ENCODE data around the gene PDLIM7.
"Not testable (repeated sequence)": the region's sequence is repeated elsewhere in the genome, so short reads cannot be mapped to it uniquely, and the experiment has no call there.

The PDLIM7 gene

GRCh38 chr5:177490311-177490991 is 7.0 kb downstream of the PDLIM7 start:
- no peak for DNase-seq

- DNase-seq, result no peak
Measured at GRCh38 chr5:177489119-177489716, 8.2 kb downstream of the PDLIM7 start.

- no peak for DNase-seq
Measured at GRCh38 chr5:177487975-177488374, 9.4 kb downstream of the PDLIM7 start.

- DNase-seq, result no peak
Measured at GRCh38 chr5:177487144-177487543, 10.3 kb downstream of the PDLIM7 start.

GRCh38 chr5:177486256-177486655 is 11.1 kb downstream of the PDLIM7 start:
- DNase-seq, result no peak

- DNase-seq, result not testable (repeated sequence)
Measured at GRCh38 chr5:177485753-177486152, 11.7 kb downstream of the PDLIM7 start.

GRCh38 chr5:177484902-177485549 is 12.4 kb downstream of the PDLIM7 start:
- no peak for DNase-seq

GRCh38 chr5:177483994-177484901 is 13.2 kb downstream of the PDLIM7 start:
- no peak for DNase-seq

GRCh38 chr5:177483042-177483441 is 14.4 kb downstream of the PDLIM7 start:
- no peak for DNase-seq

- no peak for DNase-seq
Measured at GRCh38 chr5:177482359-177482795, 15.0 kb downstream of the PDLIM7 start.

- no peak for DNase-seq
Measured at GRCh38 chr5:177479774-177480173, 17.6 kb downstream of the PDLIM7 start.

GRCh38 chr5:177478711-177479646 is 18.4 kb downstream of the PDLIM7 start:
- no peak for DNase-seq

GRCh38 chr5:177477701-177478477 is 19.5 kb downstream of the PDLIM7 start:
- no peak for DNase-seq

GRCh38 chr5:177476531-177477233 is 20.7 kb downstream of the PDLIM7 start:
- DNase-seq, result no peak

- DNase-seq, result no peak
Measured at GRCh38 chr5:177475563-177476427, 21.6 kb downstream of the PDLIM7 start.

GRCh38 chr5:177474846-177475562 is 22.4 kb downstream of the PDLIM7 start:
- DNase-seq, result no peak

GRCh38 chr5:177474002-177474476 is 23.4 kb downstream of the PDLIM7 start:
- no peak for DNase-seq

GRCh38 chr5:177473443-177474001 is 23.9 kb downstream of the PDLIM7 start, which contains the start of gene DBN1:
TSS of gene DBN1 (minus strand) at chr5:177473634. CDS start at chr5:177473521, 113 bp downstream.
- DNase-seq, result no peak
